ENCODE results near the gene RNF43.

RNF43 gene

GRCh38 chr17:58383892-58384462, 33.4 kb downstream of the RNF43 start:
- TF ChIP-seq CTCF (IDR thresholded peaks at IDR 0.05; ENCODE audit: insufficient read depth, low read depth, low read length, missing control alignments) = no peak
- DNase-seq (ENCODE audit: low read depth) = no peak
- H3K4me3 ChIP-seq (ENCODE audit: low read depth, low read length) = no peak overlapping the region

GRCh38 chr17:58382872-58383242, 34.5 kb downstream of the RNF43 start:
- no peak for TF ChIP-seq CTCF (IDR thresholded peaks at IDR 0.05; ENCODE audit: insufficient read depth, low read depth, low read length, missing control alignments)
- no peak overlapping the region for H3K4me3 ChIP-seq (ENCODE audit: low read depth, low read length)
- DNase-seq (ENCODE audit: low read depth) = no peak

GRCh38 chr17:58382108-58382871, 35.0 kb downstream of the RNF43 start:
- H3K4me3 ChIP-seq (ENCODE audit: low read depth, low read length) = no peak overlapping the region
- peak; percentile 53 for DNase-seq (ENCODE audit: low read depth)
- no peak for TF ChIP-seq CTCF (IDR thresholded peaks at IDR 0.05; ENCODE audit: insufficient read depth, low read depth, low read length, missing control alignments)

- no peak for DNase-seq (ENCODE audit: low read depth)
- H3K4me3 ChIP-seq (ENCODE audit: low read depth, low read length) = no peak overlapping the region
- TF ChIP-seq CTCF (IDR thresholded peaks at IDR 0.05; ENCODE audit: insufficient read depth, low read depth, low read length, missing control alignments) = no peak
Observed at GRCh38 chr17:58381124-58382035, 36.0 kb downstream of the RNF43 start.

GRCh38 chr17:58380207-58381123, 36.9 kb downstream of the RNF43 start:
- no peak for DNase-seq (ENCODE audit: low read depth)
- TF ChIP-seq CTCF (IDR thresholded peaks at IDR 0.05; ENCODE audit: insufficient read depth, low read depth, low read length, missing control alignments) = no peak

GRCh38 chr17:58379511-58379824, 37.9 kb downstream of the RNF43 start:
- TF ChIP-seq CTCF (IDR thresholded peaks at IDR 0.05; ENCODE audit: insufficient read depth, low read depth, low read length, missing control alignments) = no peak
- DNase-seq (ENCODE audit: low read depth) = no peak
- no peak overlapping the region for H3K4me3 ChIP-seq (ENCODE audit: low read depth, low read length)

More at GRCh38 chr17:58380207-58381123, 36.9 kb downstream of the RNF43 start:
- no peak overlapping the region for H3K4me3 ChIP-seq (ENCODE audit: low read depth, low read length)

Data from GM12865 (cell line).